Stimulated activated CD4-positive, alpha-beta T cell treated with anti-CD3 and anti-CD28 coated beads, Interleukin-4, amount 100 ng/mL, for 48 hours (primary cell): Measurements from ENCODE around the gene FXYD5.
"Not testable (repeated sequence)": the region's sequence is repeated elsewhere in the genome, so short reads cannot be mapped to it uniquely, and the experiment has no call there.

Source experiments
- DNase-seq, 2 donors: peaks; one replicate each; pipeline ENCODE4 v3.0.0-alpha.2; 2020; ENCODE audit warnings: low read depth in 2 of 2

FXYD5 gene

GRCh38 chr19:35177377-35178274, 23.1 kb downstream of the FXYD5 start:
- DNase-seq = no peak

- DNase-seq = no peak
Observed at GRCh38 chr19:35178701-35179100, 24.2 kb downstream of the FXYD5 start.

- DNase-seq = no peak
Observed at GRCh38 chr19:35179830-35180229, 25.3 kb downstream of the FXYD5 start.

GRCh38 chr19:35181387-35181786, 26.9 kb downstream of the FXYD5 start:
- no peak for DNase-seq

GRCh38 chr19:35184267-35184666, 29.7 kb downstream of the FXYD5 start:
- no peak for DNase-seq

- DNase-seq = no peak
Observed at GRCh38 chr19:35184884-35185283, 30.3 kb downstream of the FXYD5 start.

GRCh38 chr19:35194012-35194984, 39.8 kb downstream of the FXYD5 start:
- DNase-seq = no peak

- DNase-seq = no peak
Observed at GRCh38 chr19:35195830-35196229, 41.3 kb downstream of the FXYD5 start.

- DNase-seq = not testable (repeated sequence)
Observed at GRCh38 chr19:35196861-35197260, 42.3 kb downstream of the FXYD5 start.

GRCh38 chr19:35199481-35199880, 44.9 kb downstream of the FXYD5 start:
- DNase-seq = no peak

- DNase-seq = no peak
Observed at GRCh38 chr19:35202722-35203688, 48.5 kb downstream of the FXYD5 start.

GRCh38 chr19:35204799-35205732, 50.5 kb downstream of the FXYD5 start:
- no peak for DNase-seq

GRCh38 chr19:35205733-35206323, 51.3 kb downstream of the FXYD5 start:
- no peak for DNase-seq

GRCh38 chr19:35206379-35206778, 51.8 kb downstream of the FXYD5 start:
- DNase-seq = no peak

- no peak for DNase-seq
Observed at GRCh38 chr19:35206855-35207254, 52.3 kb downstream of the FXYD5 start.

GRCh38 chr19:35207391-35207871, 52.9 kb downstream of the FXYD5 start:
- DNase-seq = no peak

GRCh38 chr19:35208121-35208520, 53.6 kb downstream of the FXYD5 start:
- DNase-seq = no peak

GRCh38 chr19:35209646-35210045, 55.1 kb downstream of the FXYD5 start:
- DNase-seq = no peak

- peak in 1 of 2 donors; percentile 39 for DNase-seq
Observed at GRCh38 chr19:35211545-35212230, 57.2 kb downstream of the FXYD5 start.
